ENCODE results near the gene NDN.
"Not testable (repeated sequence)": the region's sequence is repeated elsewhere in the genome, so short reads cannot be mapped to it uniquely, and the experiment has no call there.

NDN gene, protein sequence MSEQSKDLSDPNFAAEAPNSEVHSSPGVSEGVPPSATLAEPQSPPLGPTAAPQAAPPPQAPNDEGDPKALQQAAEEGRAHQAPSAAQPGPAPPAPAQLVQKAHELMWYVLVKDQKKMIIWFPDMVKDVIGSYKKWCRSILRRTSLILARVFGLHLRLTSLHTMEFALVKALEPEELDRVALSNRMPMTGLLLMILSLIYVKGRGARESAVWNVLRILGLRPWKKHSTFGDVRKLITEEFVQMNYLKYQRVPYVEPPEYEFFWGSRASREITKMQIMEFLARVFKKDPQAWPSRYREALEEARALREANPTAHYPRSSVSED

DNA sequence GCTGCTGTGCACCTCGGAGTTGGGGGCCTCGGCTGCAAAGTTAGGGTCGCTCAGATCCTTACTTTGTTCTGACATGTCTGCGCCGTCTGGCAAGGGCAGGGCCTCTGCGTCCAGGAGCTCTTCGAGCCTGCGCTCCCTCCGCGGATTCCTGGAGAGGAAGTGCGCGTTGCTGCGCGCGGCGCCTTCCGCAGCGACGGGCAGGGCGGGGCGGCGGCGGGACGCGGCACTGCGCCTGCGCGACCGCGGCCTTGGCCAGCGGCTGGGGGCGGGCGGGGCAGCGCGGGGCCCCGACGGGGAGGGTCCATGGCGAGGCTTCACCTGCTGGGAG lies at the start of gene NDN:
Gene NDN, minus strand, starts transcription at position 163 of the 328 bp plus-strand sequence. Its CDS starts 88 bp downstream, at position 75.
- TF ChIP-seq, protein P1, sequence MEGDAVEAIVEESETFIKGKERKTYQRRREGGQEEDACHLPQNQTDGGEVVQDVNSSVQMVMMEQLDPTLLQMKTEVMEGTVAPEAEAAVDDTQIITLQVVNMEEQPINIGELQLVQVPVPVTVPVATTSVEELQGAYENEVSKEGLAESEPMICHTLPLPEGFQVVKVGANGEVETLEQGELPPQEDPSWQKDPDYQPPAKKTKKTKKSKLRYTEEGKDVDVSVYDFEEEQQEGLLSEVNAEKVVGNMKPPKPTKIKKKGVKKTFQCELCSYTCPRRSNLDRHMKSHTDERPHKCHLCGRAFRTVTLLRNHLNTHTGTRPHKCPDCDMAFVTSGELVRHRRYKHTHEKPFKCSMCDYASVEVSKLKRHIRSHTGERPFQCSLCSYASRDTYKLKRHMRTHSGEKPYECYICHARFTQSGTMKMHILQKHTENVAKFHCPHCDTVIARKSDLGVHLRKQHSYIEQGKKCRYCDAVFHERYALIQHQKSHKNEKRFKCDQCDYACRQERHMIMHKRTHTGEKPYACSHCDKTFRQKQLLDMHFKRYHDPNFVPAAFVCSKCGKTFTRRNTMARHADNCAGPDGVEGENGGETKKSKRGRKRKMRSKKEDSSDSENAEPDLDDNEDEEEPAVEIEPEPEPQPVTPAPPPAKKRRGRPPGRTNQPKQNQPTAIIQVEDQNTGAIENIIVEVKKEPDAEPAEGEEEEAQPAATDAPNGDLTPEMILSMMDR (conservative IDR thresholded peaks at IDR 0.05; ENCODE audit: low read depth): no peak
- ChIA-PET CTCF (no interaction called here), POLR2A (ENCODE audit: low non-redundant PET) (no interaction called here)
- DNase-seq (ENCODE audit: low spot score): no peak
- H3K27ac ChIP-seq: no peak within 1 kb of the TSS

DNA sequence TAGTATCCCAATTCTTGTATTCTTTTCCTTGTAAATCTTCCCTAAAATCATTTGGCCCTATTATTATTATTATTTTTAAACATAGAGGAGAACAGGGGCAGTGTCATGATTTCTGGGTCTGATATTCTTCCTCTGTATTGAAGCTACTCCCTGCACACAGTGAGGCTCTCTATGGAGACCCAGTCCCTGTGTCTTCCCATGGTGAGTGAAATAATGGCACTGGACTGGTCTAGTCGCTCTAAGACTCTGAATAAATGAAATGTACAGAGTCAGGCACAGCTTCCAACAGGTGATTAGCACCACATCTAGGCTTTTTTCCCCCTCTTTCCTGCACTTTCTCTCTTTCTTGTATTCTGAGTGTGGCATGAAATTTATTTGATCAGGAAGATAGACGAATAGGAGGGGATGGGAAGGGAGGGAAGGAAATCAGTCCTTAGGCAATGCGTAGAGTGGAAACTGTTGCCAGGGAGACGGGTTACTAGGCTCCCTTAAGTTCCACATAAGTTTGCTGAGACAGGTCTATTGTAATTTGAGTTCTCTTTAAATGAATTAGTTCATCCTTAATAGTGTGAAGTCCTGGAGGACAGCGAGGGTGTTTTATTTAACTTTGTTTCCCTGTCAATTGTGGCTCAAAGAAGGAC lies 49.0 kb upstream of the NDN start:
- TF ChIP-seq, protein P1 (conservative IDR thresholded peaks at IDR 0.05; ENCODE audit: low read depth): no peak
- H3K27ac ChIP-seq: no peak overlapping the region
- CTCF ChIA-PET: no interaction called here
- no peak for DNase-seq (ENCODE audit: low spot score)
- POLR2A ChIA-PET (ENCODE audit: low non-redundant PET): no interaction called here

DNA sequence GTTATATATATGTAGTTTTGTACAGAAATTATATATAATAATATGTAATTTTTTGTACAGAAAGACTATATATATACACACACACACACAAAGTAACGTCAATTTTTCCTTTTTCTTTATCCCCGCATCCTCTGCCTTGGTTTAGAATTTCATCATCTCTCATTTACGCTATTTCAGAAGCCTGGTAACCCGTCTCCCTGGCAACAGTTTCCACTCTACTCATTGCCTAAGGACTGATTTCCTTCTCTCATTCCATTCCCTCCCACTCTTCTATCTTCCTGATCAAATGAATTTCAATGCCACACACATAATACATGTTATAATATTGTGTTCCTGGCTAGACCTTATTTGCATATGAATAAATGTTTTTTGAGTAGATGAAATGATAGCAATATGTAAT lies 47.8 kb upstream of the NDN start:
- no peak overlapping the region for H3K27ac ChIP-seq
- CTCF ChIA-PET: no interaction called here
- POLR2A ChIA-PET (ENCODE audit: low non-redundant PET): no interaction called here
- TF ChIP-seq, protein P1 (conservative IDR thresholded peaks at IDR 0.05; ENCODE audit: low read depth): no peak
- no peak for DNase-seq (ENCODE audit: low spot score)

DNA sequence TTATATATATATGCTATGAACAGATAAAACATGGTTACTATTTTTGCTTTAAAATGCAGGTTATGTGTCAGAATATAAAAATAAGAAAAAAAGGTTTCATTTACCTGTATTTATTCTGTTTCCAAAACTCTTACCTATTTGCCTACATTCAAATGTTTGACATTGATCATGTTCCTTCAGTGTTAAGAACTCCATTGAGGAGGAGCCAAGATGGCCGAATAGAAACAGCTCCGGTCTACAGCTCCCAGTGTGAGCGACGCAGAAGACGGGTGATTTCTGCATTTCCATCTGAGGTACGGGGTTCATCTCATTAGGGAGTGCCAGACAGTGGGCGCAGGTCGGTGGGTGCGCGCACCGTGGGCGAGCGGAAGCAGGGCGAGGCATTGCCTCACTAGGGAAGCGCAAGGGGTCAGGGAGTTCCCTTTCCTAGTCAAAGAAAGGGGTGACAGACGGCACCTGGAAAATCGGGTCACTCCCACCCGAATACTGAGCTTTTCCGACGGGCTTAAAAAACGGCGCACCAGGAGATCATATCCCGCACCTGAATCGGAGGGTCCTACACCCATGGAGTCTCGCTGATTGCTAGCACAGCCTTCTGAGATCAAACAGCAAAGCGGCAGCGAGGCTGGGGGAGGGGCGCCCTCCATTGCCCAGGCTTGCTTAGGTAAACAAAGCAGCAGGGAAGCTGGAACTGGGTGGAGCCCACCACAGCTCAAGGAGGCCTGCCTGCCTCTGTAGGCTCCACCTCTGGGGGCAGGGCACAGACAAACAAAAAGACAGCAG lies 27.0 kb upstream of the NDN start:
- POLR2A ChIA-PET (ENCODE audit: low non-redundant PET); DNase-seq (ENCODE audit: low spot score); CTCF ChIA-PET; H3K27ac ChIP-seq: not testable (repeated sequence)

DNA sequence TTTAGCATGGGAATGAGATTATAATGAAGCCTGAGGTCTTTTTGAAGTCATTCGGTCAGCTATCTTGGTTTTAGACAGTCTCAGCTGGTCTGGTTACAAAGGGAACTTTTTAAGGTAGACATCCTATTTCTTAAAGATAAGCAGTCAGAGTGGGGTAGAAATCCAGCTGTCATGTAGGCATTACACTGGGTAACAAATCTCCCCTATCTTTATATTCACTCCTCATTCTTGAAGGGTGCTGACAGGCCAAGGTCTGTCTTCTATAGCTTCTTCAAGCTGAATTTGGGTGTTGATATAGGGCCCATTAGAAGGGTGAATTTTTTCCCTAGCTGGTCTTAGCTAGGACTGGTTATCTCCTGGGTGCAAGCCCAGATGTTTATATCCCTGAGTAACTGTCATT lies 21.2 kb upstream of the NDN start:
- TF ChIP-seq, protein P1 (conservative IDR thresholded peaks at IDR 0.05; ENCODE audit: low read depth): no peak
- CTCF ChIA-PET: no interaction called here
- no peak for DNase-seq (ENCODE audit: low spot score)
- POLR2A ChIA-PET (ENCODE audit: low non-redundant PET): no interaction called here
- no peak overlapping the region for H3K27ac ChIP-seq

DNA sequence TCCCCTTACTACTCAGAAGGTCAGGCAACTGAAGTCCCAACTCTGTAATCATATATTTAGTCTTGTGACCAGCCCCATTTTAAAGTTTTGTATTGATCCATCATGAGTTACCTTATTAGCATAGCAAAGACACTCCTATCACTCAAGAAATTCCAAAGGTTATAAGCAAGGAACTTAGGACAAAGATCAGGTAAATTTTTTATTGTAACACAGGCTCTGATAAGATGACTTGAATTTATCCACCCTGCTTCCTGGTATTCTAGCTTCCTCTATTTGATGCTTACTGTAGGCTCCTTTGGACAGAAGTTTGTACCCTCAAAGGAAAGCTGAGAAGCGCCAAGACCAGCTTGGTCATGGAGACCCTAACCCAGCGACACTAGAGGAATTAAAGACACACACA lies 8.2 kb upstream of the NDN start:
- no peak overlapping the region for H3K27ac ChIP-seq
- DNase-seq (ENCODE audit: low spot score): no peak
- ChIA-PET CTCF (interaction anchor here (0.6 to 0.7 kb wide), 2 partner anchors 8 to 27 kb away, joined by 3 to 5 read pairs; no protein-coding TSS in a partner anchor), POLR2A (ENCODE audit: low non-redundant PET) (no interaction called here)
- TF ChIP-seq, protein P1 (conservative IDR thresholded peaks at IDR 0.05; ENCODE audit: low read depth): no peak

DNA sequence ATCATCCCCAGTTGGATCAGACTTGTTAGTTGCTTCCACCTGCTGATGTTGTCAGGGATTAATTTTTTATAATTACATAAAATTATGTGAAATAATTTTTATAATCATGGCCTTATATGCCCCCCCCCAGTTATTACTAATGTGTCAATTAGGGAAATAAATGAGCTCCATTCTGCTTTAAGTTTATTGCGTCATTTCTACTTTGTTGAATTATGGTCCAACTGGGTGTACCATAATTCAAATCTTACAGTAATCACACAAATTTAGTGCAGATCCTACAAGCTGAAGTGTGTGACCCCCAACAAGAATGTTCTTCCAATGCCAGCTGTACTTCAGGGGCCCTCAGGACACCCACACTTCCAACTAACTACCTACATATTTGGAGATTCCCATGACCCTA lies 7.5 kb upstream of the NDN start:
- no peak overlapping the region for H3K27ac ChIP-seq
- POLR2A ChIA-PET (ENCODE audit: low non-redundant PET): no interaction called here
- no peak for DNase-seq (ENCODE audit: low spot score)
- TF ChIP-seq, protein P1 (conservative IDR thresholded peaks at IDR 0.05; ENCODE audit: low read depth): no peak
- CTCF ChIA-PET: interaction anchor here (0.7 kb wide), 1 partner anchor 26 kb away, joined by 5 read pairs; no protein-coding TSS in a partner anchor

Data from RWPE1 (cell line).